Tibial nerve (tissue), 4 donors: Measurements from ENCODE around the gene CHRM4.

ENCODE experiments used
- CTCF ChIP-seq, 5 experiments: fragments of 200-600 bp in 3 of 5; fragments of 450-650 bp in 2 of 5; sonication (generic) in 3 of 5; IDR thresholded peaks; one replicate each; pipeline ENCODE4 v1.5.1; 2016 to 2019; ENCODE audit warnings: antibody characterized with exemption in 5 of 5, mild to moderate bottlenecking in 3 of 5, moderate library complexity in 2 of 5
- EP300 ChIP-seq, 2 donors: sonication (generic); formaldehyde crosslinking; IDR thresholded peaks; one replicate each; pipeline ENCODE4 v1.6.1; 2017; ENCODE audit warnings: antibody characterized with exemption in 2 of 2, mild to moderate bottlenecking in 1 of 2
- POLR2A ChIP-seq, 2 donors: fragments of 450-650 bp; IDR thresholded peaks; one replicate each; pipeline ENCODE4 v1.6.1; 2017; ENCODE audit warnings: antibody characterized with exemption in 2 of 2, mild to moderate bottlenecking in 2 of 2, moderate library complexity in 2 of 2

GRCh38 chr11:46367916-46368267 is 23.7 kb downstream of the CHRM4 start:
- peak in 1 of 5 experiments; percentile 31 for TF ChIP-seq CTCF (IDR thresholded peaks at IDR 0.05)
- no peak for TF ChIP-seq POLR2A (IDR thresholded peaks at IDR 0.05)
- TF ChIP-seq EP300 (IDR thresholded peaks at IDR 0.05), result no peak
